Ovary (tissue), 9 donors: ENCODE measurements around the gene MAP7. TPM values are rescaled to one million over a fixed set of nuclear protein-coding genes. Genes with fewer than 3 reads are reported as not detected.

Experiments
- DNase-seq, 5 donors: peaks; one replicate each; pipeline ENCODE4 v3.0.0-alpha.2; 2019 to 2020
- H3K27ac ChIP-seq, 2 donors: fragments of 200-600 bp; one replicate each; pipeline versions ENCODE4 v1.5.1 to v1.8.0; 2019 to 2022
- H3K27me3 ChIP-seq: fragments of 200-600 bp; one replicate; pipeline ENCODE4 v1.8.0; 2022
- H3K36me3 ChIP-seq: fragments of 200-600 bp; sonication (generic); one replicate; pipeline ENCODE4 v1.5.1; 2019
- H3K4me1 ChIP-seq: one replicate; pipeline ENCODE4 v1.8.1; 2013; ENCODE audit warnings: mild to moderate bottlenecking, moderate library complexity; ENCODE audit not compliant: insufficient read depth
- H3K4me3 ChIP-seq: fragments of 200-600 bp; sonication (generic); one replicate; pipeline ENCODE4 v1.5.1; 2017
- H3K9me3 ChIP-seq, 2 donors: fragments of 200-600 bp in 1 of 2; sonication (generic) in 1 of 2; one replicate each; pipeline versions ENCODE4 v1.5.1 to v1.8.1; 2013 to 2019; ENCODE audit warnings: mild to moderate bottlenecking in 1 of 2, moderate library complexity in 1 of 2
- CTCF ChIP-seq, 3 donors: fragments of 450-650 bp in 2 of 3; fragments of 200-600 bp in 1 of 3; IDR thresholded peaks; one replicate each; pipeline versions ENCODE4 v1.5.1 to v1.8.0; 2016 to 2022; ENCODE audit warnings: antibody characterized with exemption in 3 of 3, mild to moderate bottlenecking in 1 of 3
- EP300 ChIP-seq: sonication (generic); formaldehyde crosslinking; IDR thresholded peaks from one replicate; pipeline ENCODE4 v1.6.1; 2017; ENCODE audit warnings: antibody characterized with exemption
- POLR2A ChIP-seq: fragments of 450-650 bp; IDR thresholded peaks from one replicate; pipeline ENCODE4 v1.6.1; 2017; ENCODE audit warnings: antibody characterized with exemption, mild to moderate bottlenecking, moderate library complexity
- WGBS, 3 donors: extraction: QIAGEN DNeasy Blood & Tissue Kit in 1 of 3; methylation state at CpG; one replicate each; pipeline versions ENCODE4 v1.1.5 to v1.1.7; 2013 to 2017; 5-methylcytosine and 5-hydroxymethylcytosine counted together
- intact Hi-C, 4 donors: fragments of 100-400 bp; cut with DNase I; formaldehyde crosslinking; loops; one replicate each; pipeline versions ENCODE4 v1.11.0 to v1.15.1; 2022 to 2023
- polyA plus RNA-seq, 2 donors: library from polyadenylated mRNA; stranded (reverse); fragments of 200-250 nt in 1 of 2; fragments of 350-450 nt in 1 of 2; fragmentation: Illumina TruSeq in 1 of 2; extraction: RNeasy Lipid Tissue Mini Kit (QIAGEN cat#74804) in 1 of 2; gene quantifications; one replicate each; pipeline ENCODE4 v1.2.3, GENCODE V29; 2013 to 2014
- total RNA-seq, 7 donors: library from RNA; depleted of rRNA in 2 of 7; stranded (reverse); fragments of >200 nt in 2 of 7; fragmentation: NEBNext Ultra II Directional in 3 of 7; extraction: Animal tissue kit (Norgen Biotek cat#: 25700) in 3 of 7; gene quantifications; one replicate each; pipeline versions ENCODE4 v1.1.0 to v1.2.4, GENCODE V29; 2016 to 2023
- donor health status: DM: no; HTN: no; CAD: no; lungs with moderate emphysema.
- donor health status: DM: no; HTN: no; CAD: no.
- donor health status: Bipolar disorder and iron deficiency.
- donor health status: DM: yes; HTN: yes; CAD: no.
- donor health status: DM: no; HTN: no; CAD: no.
- donor health status: DM: yes; HTN: yes; CAD: no.

The MAP7 gene
- total and polyA plus RNA-seq, 9 donors = 1.2 to 13.0 (median 3.6) TPM

- WGBS, 3 donors = 50 to 53% (median 52%) methylated on average over 10 of the region's 10 CpGs
- H3K4me1 ChIP-seq = no peaks in the 10 kb centered on the region
- DNase-seq = peak in 3 of 5 donors; percentile 28 to 50 (median 39)
- H3K9me3 ChIP-seq = no peaks in the 10 kb centered on the region
- intact Hi-C loops = no loop called here
- no peaks in the 10 kb centered on the region for H3K36me3 ChIP-seq
- H3K27ac ChIP-seq = no peak overlapping the region
- TF ChIP-seq CTCF (IDR thresholded peaks at IDR 0.05) = no peak
- no peak for TF ChIP-seq EP300
- TF ChIP-seq POLR2A = no peak
- no peaks in the 10 kb centered on the region for H3K27me3 ChIP-seq
- no peak overlapping the region for H3K4me3 ChIP-seq
Measured at GRCh38 chr6:136323431-136324112, 226.7 kb downstream of the MAP7 start.

GRCh38 chr6:136319732-136320131 lies 230.5 kb downstream of the MAP7 start:
- DNase-seq = no peak
- H3K27me3 ChIP-seq = no peaks in the 10 kb centered on the region
- H3K9me3 ChIP-seq = no peaks in the 10 kb centered on the region
- intact Hi-C loops = loop anchor here in 1 of 4 donors (5.0 kb wide), 1 partner anchor 782 kb away; no protein-coding TSS in a partner anchor
- H3K4me1 ChIP-seq = no peaks in the 10 kb centered on the region
- H3K27ac ChIP-seq = no peak overlapping the region
- no peak overlapping the region for H3K4me3 ChIP-seq
- H3K36me3 ChIP-seq = no peaks in the 10 kb centered on the region
- TF ChIP-seq EP300 = no peak
- TF ChIP-seq POLR2A = no peak
- no peak for TF ChIP-seq CTCF (IDR thresholded peaks at IDR 0.05)

- 63 to 65% (median 65%) methylated on average over 4 of the region's 4 CpGs for WGBS, 3 donors
- Histone ChIP-seq H3K27me3 (no peaks in the 10 kb centered on the region), H3K9me3 (no peaks in the 10 kb centered on the region), H3K4me3 (no peak overlapping the region), H3K4me1 (no peaks in the 10 kb centered on the region), H3K36me3 (no peaks in the 10 kb centered on the region), H3K27ac (no peak overlapping the region)
- intact Hi-C loops = loop anchor here in 1 of 4 donors (5.0 kb wide), 1 partner anchor 781 kb away; no protein-coding TSS in a partner anchor
- no peak for DNase-seq
- no peak for TF ChIP-seq POLR2A
- TF ChIP-seq EP300 = no peak
- no peak for TF ChIP-seq CTCF (IDR thresholded peaks at IDR 0.05)
Measured at GRCh38 chr6:136318676-136319075, 231.5 kb downstream of the MAP7 start.

- TF ChIP-seq POLR2A (no peak), CTCF (IDR thresholded peaks at IDR 0.05) (no peak), EP300 (no peak)
- Histone ChIP-seq H3K4me1 (no peaks in the 10 kb centered on the region), H3K9me3 (no peaks in the 10 kb centered on the region), H3K4me3 (no peak overlapping the region), H3K27ac (no peak overlapping the region), H3K36me3 (no peaks in the 10 kb centered on the region), H3K27me3 (no peaks in the 10 kb centered on the region)
- 69 to 73% (median 70%) methylated on average over 6 of the region's 6 CpGs for WGBS, 3 donors
- no peak for DNase-seq
- intact Hi-C loops = loop anchor here in 1 of 4 donors (5.0 kb wide), 1 partner anchor 781 kb away; no protein-coding TSS in a partner anchor
Measured at GRCh38 chr6:136317971-136318370, 232.3 kb downstream of the MAP7 start.
